Kidney (tissue), 14 donors: ENCODE data around the gene ANKRD34C. TPM values are rescaled to one million over a fixed set of nuclear protein-coding genes. Genes with fewer than 3 reads are reported as not detected.

Experiments used
- DNase-seq, 5 donors: peaks; one replicate each; pipeline ENCODE4 v3.0.0-alpha.2; 2013 to 2020
- FAIRE-seq: peaks from 2 replicates; lab custom pipeline; 2012; peaks lifted over from hg19 to GRCh38; lab: Jason Lieb, UNC
- H3K27ac ChIP-seq, 2 donors: one replicate each; pipeline ENCODE4 v1.7.0; 2013; ENCODE audit warnings: low read depth in 2 of 2, low read length in 2 of 2, inconsistent platforms in 1 of 2
- H3K27me3 ChIP-seq: one replicate; pipeline ENCODE4 v1.7.1; 2013; ENCODE audit warnings: low read length, inconsistent platforms; ENCODE audit not compliant: control insufficient read depth, insufficient read depth
- H3K36me3 ChIP-seq, 3 donors: one replicate each; pipeline versions ENCODE4 v1.7.0 to v1.7.1; 2013; ENCODE audit warnings: low read length in 3 of 3, control low read depth in 1 of 3, inconsistent platforms in 1 of 3; ENCODE audit not compliant: insufficient read depth in 3 of 3, control insufficient read depth in 2 of 3
- H3K4me1 ChIP-seq, 3 donors: one replicate each; pipeline versions ENCODE4 v1.7.0 to v1.7.1; 2013; ENCODE audit warnings: low read length in 3 of 3, inconsistent platforms in 1 of 3, low read depth in 1 of 3; ENCODE audit not compliant: control insufficient read depth in 2 of 3, insufficient read depth in 2 of 3
- H3K4me3 ChIP-seq, 3 donors: one replicate each; pipeline versions ENCODE4 v1.7.0 to v1.8.1; 2013; ENCODE audit warnings: low read length in 3 of 3, control low read depth in 1 of 3, inconsistent platforms in 1 of 3
- H3K9ac ChIP-seq, 3 donors: one replicate each; pipeline versions ENCODE4 v1.7.0 to v1.7.1; 2013; ENCODE audit warnings: low read length in 3 of 3, control low read depth in 1 of 3, inconsistent platforms in 1 of 3
- H3K9me3 ChIP-seq, 3 donors: one replicate each; pipeline versions ENCODE4 v1.7.0 to v1.7.1; 2013; ENCODE audit warnings: low read length in 3 of 3, control low read depth in 1 of 3, inconsistent platforms in 1 of 3; ENCODE audit not compliant: control insufficient read depth in 2 of 3, insufficient read depth in 1 of 3
- CTCF ChIP-seq: IDR thresholded peaks from 3 replicates; pipeline ENCODE4 v1.5.1; 2012; ENCODE audit warnings: mild to moderate bottlenecking, moderate library complexity, borderline replicate concordance; ENCODE audit not compliant: insufficient read depth; ENCODE audit errors: extremely low read depth
- intact Hi-C: fragments of 100-400 bp; cut with DNase I; formaldehyde crosslinking; loops from one replicate; pipeline ENCODE4 v1.11.1; 2022
- polyA plus RNA-seq: library from polyadenylated mRNA; stranded (reverse); fragments of 350-450 nt; fragmentation: Illumina TruSeq; extraction: RNeasy Lipid Tissue Mini Kit (QIAGEN cat#74804); gene quantifications from one replicate; pipeline ENCODE4 v1.2.3, GENCODE V29; 2014; ENCODE audit warnings: low read depth, low replicate concordance; ENCODE audit not compliant: insufficient read depth
- total RNA-seq: library from RNA; stranded (reverse); fragmentation: NEBNext Ultra II Directional; extraction: Animal tissue kit (Norgen Biotek cat#: 25700); gene quantifications from one replicate; pipeline ENCODE4 v1.2.1, GENCODE V29; 2021
- donor health status: control.
- donor health status: control.
- donor health status: control.
- donor health status: control.
- donor health status: control.
- donor health status: DM: yes; HTN: yes; CAD: no.
- donor health status: Normal renal cell carcinoma (clear cell type).

Gene ANKRD34C
- total and polyA plus RNA-seq, 2 donors from 2014 or later = 0.11 TPM; not detected in 1

- Histone ChIP-seq H3K9ac (no peak overlapping the region), H3K27ac (no peak overlapping the region), H3K36me3 (no peaks in the 10 kb centered on the region), H3K4me3 (no peak overlapping the region), H3K9me3 (no peaks in the 10 kb centered on the region), H3K27me3 (no peaks in the 10 kb centered on the region), H3K4me1 (no peaks in the 10 kb centered on the region)
- DNase-seq (no peak), FAIRE-seq (no peak)
- intact Hi-C loops = no loop called here
- TF ChIP-seq CTCF = no peak
Measured at GRCh38 chr15:79294075-79294474, 11.6 kb downstream of the ANKRD34C start.

GRCh38 chr15:79296583-79296982 is 14.1 kb downstream of the ANKRD34C start:
- FAIRE-seq (no peak), DNase-seq (no peak)
- TF ChIP-seq CTCF = no peak
- Histone ChIP-seq H3K27me3 (no peaks in the 10 kb centered on the region), H3K9ac (no peak overlapping the region), H3K36me3 (no peaks in the 10 kb centered on the region), H3K27ac (no peak overlapping the region), H3K9me3 (no peaks in the 10 kb centered on the region), H3K4me1 (no peaks in the 10 kb centered on the region), H3K4me3 (no peak overlapping the region)
- intact Hi-C loops = no loop called here

GRCh38 chr15:79299126-79299840 is 16.8 kb downstream of the ANKRD34C start:
- FAIRE-seq = no peak
- no peak overlapping the region for H3K9ac ChIP-seq
- TF ChIP-seq CTCF = no peak
- no peak overlapping the region for H3K27ac ChIP-seq
- no peaks in the 10 kb centered on the region for H3K9me3 ChIP-seq
- H3K4me3 ChIP-seq = no peak overlapping the region
- DNase-seq = no peak
- no peaks in the 10 kb centered on the region for H3K27me3 ChIP-seq
- intact Hi-C loops = no loop called here
- no peaks in the 10 kb centered on the region for H3K36me3 ChIP-seq
- no peaks in the 10 kb centered on the region for H3K4me1 ChIP-seq
